ENCODE data around the gene USP7. TPM values are rescaled to one million over a fixed set of nuclear protein-coding genes. Genes with fewer than 3 reads are reported as not detected.

USP7 gene
- polyA plus RNA-seq, 1 donor (not counting 4 experiments of a cell fraction or from before 2014, with no cell fraction given), result 63.4 TPM

DNA sequence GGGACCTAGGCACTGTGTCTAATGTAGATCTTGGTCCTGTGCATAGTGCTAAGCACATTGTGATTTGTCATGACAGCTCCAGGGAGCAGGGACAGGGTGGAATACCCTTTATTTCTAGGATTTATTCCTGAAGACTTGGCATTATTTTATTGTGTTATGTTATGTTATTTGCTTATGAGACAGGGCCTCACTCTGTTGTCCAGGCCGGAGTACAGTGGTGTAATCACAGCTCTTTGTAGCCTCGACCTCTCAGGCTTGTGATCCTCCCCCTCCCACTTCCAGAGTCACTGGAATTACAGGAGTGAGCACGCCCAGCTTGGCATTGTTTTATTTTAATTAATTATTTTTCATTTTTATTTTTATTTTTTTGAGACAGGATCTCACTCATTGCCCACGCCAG is 40.5 kb upstream of the USP7 start:
- H3K27ac ChIP-seq (ENCODE audit: control insufficient read depth, insufficient read depth, low read length), result no peak overlapping the region
- TF ChIP-seq, protein P1, sequence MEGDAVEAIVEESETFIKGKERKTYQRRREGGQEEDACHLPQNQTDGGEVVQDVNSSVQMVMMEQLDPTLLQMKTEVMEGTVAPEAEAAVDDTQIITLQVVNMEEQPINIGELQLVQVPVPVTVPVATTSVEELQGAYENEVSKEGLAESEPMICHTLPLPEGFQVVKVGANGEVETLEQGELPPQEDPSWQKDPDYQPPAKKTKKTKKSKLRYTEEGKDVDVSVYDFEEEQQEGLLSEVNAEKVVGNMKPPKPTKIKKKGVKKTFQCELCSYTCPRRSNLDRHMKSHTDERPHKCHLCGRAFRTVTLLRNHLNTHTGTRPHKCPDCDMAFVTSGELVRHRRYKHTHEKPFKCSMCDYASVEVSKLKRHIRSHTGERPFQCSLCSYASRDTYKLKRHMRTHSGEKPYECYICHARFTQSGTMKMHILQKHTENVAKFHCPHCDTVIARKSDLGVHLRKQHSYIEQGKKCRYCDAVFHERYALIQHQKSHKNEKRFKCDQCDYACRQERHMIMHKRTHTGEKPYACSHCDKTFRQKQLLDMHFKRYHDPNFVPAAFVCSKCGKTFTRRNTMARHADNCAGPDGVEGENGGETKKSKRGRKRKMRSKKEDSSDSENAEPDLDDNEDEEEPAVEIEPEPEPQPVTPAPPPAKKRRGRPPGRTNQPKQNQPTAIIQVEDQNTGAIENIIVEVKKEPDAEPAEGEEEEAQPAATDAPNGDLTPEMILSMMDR (optimal IDR thresholded peaks at IDR 0.05 in 1 of 3, IDR thresholded peaks at IDR 0.05 in 1 of 3, conservative IDR thresholded peaks at IDR 0.05 in 1 of 3; ENCODE audit: extremely low read depth in 1 of 3, insufficient read depth in 2 of 3, low read length in 3 of 3), result no peak
- TF ChIP-seq EZH2 (IDR thresholded peaks at IDR 0.05; ENCODE audit: low read length), result no peak
- H3K27me3 ChIP-seq (ENCODE audit: control insufficient read depth, extremely low read depth, insufficient read depth, low read length), result no peaks in the 10 kb centered on the region
- peaks cover 7% of the 10 kb centered on the region for H3K4me1 ChIP-seq (ENCODE audit: control insufficient read depth, extremely low read depth, insufficient read depth, low read length)
- dilution Hi-C loops (cut with MboI; ENCODE audit: extremely low pct_ligation_motif_present, low sequenced_read_pairs), result no loop called here
- H3K4me2 ChIP-seq (ENCODE audit: control insufficient read depth, extremely low read depth, insufficient read depth, low read depth, low read length), result no peak overlapping the region
- no peak overlapping the region for H2AFZ ChIP-seq (ENCODE audit: control insufficient read depth, low read length)
- H3K79me2 ChIP-seq (ENCODE audit: control insufficient read depth, insufficient read depth, low read length), result no peaks in the 10 kb centered on the region
- DNase-seq (ENCODE audit: low read depth, low spot score) (no peak), FAIRE-seq (no peak)
- no peaks in the 10 kb centered on the region for H3K9me3 ChIP-seq (ENCODE audit: control insufficient read depth, low read depth, low read length)
- no peak overlapping the region for H3K4me3 ChIP-seq (ENCODE audit: control insufficient read depth in 2 of 3, extremely low read depth in 1 of 3, insufficient read depth in 2 of 3, low read depth in 1 of 3, low read length in 3 of 3)
- no peaks in the 10 kb centered on the region for H3K36me3 ChIP-seq (ENCODE audit: control insufficient read depth in 2 of 2, extremely low read depth in 1 of 2, insufficient read depth in 2 of 2, low read length in 2 of 2)
- H3K9ac ChIP-seq (ENCODE audit: control insufficient read depth, extremely low read depth, insufficient read depth, low read length), result no peak overlapping the region
- no peaks in the 10 kb centered on the region for H3K9me1 ChIP-seq (ENCODE audit: control insufficient read depth, extremely low read depth, insufficient read depth, low read length)
- no peaks in the 10 kb centered on the region for H4K20me1 ChIP-seq (ENCODE audit: control insufficient read depth, extremely low read depth, insufficient read depth, low read length)

DNA sequence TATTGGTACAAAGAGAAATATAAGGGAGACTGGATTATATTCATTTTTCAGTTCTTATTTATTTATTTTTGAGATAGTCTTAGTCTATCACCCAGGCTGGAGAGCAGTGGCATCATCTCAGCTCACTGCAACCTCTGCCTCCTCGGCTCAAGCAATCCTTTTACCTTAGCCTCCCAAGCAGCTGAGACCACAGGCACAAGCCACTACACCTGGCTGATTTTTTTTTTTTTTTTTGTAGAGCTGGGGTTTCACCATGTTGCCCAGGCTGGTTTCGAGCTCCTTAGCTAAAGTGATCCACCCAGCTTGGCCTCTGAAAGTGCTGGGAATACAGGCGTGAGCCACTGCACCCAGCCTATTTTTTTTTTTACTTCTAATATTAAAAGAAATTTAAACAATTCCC is 40.1 kb upstream of the USP7 start:
- Histone ChIP-seq H3K4me1 (ENCODE audit: control insufficient read depth, extremely low read depth, insufficient read depth, low read length) (peaks cover 5% of the 10 kb centered on the region), H2AFZ (ENCODE audit: control insufficient read depth, low read length) (no peak overlapping the region), H3K4me2 (ENCODE audit: control insufficient read depth, extremely low read depth, insufficient read depth, low read depth, low read length) (no peak overlapping the region), H3K9me1 (ENCODE audit: control insufficient read depth, extremely low read depth, insufficient read depth, low read length) (no peaks in the 10 kb centered on the region), H3K27ac (ENCODE audit: control insufficient read depth, insufficient read depth, low read length) (no peak overlapping the region), H3K79me2 (ENCODE audit: control insufficient read depth, insufficient read depth, low read length) (no peaks in the 10 kb centered on the region), H3K4me3 (ENCODE audit: control insufficient read depth in 2 of 3, extremely low read depth in 1 of 3, insufficient read depth in 2 of 3, low read depth in 1 of 3, low read length in 3 of 3) (no peak overlapping the region), H3K27me3 (ENCODE audit: control insufficient read depth, extremely low read depth, insufficient read depth, low read length) (no peaks in the 10 kb centered on the region), H4K20me1 (ENCODE audit: control insufficient read depth, extremely low read depth, insufficient read depth, low read length) (no peaks in the 10 kb centered on the region), H3K9me3 (ENCODE audit: control insufficient read depth, low read depth, low read length) (no peaks in the 10 kb centered on the region), H3K36me3 (ENCODE audit: control insufficient read depth in 2 of 2, extremely low read depth in 1 of 2, insufficient read depth in 2 of 2, low read length in 2 of 2) (no peaks in the 10 kb centered on the region), H3K9ac (ENCODE audit: control insufficient read depth, extremely low read depth, insufficient read depth, low read length) (no peak overlapping the region)
- dilution Hi-C loops (cut with MboI; ENCODE audit: extremely low pct_ligation_motif_present, low sequenced_read_pairs), result no loop called here
- no peak for TF ChIP-seq EZH2 (IDR thresholded peaks at IDR 0.05; ENCODE audit: low read length)
- TF ChIP-seq, protein P1 (optimal IDR thresholded peaks at IDR 0.05 in 1 of 3, IDR thresholded peaks at IDR 0.05 in 1 of 3, conservative IDR thresholded peaks at IDR 0.05 in 1 of 3; ENCODE audit: extremely low read depth in 1 of 3, insufficient read depth in 2 of 3, low read length in 3 of 3), result no peak
- FAIRE-seq, result no peak
- no peak for DNase-seq (ENCODE audit: low read depth, low spot score)
